Natural killer cell treated with Interleukin-12 subunit alpha and Interleukin-12 subunit beta and Interleukin-15 and Interleukin-18, amount 100 ng/mL, for 72 hours (primary cell): Measurements from ENCODE around the gene MAML2. TPM values are rescaled to one million over a fixed set of nuclear protein-coding genes. Genes with fewer than 3 reads are reported as not detected.

Source experiments
- ATAC-seq, 2 donors: fragments of 150-1000 bp; cut with Tn5 transposase in 1 of 2; sonication (Bioruptor Pico), chemical (Tn5 transposase) in 1 of 2; 2 replicates each; pipeline ENCODE4 v1.10.0; 2021
- DNase-seq: peaks from one replicate; pipeline ENCODE4 v3.0.0; 2022; ENCODE audit warnings: low spot score
- H3K27ac Mint-ChIP-seq, 2 donors: 1 replicate in 1 of 2; 2 replicates in 1 of 2; pipeline ENCODE4 v1.8.0; 2022; ENCODE audit warnings: mixed read lengths in 2 of 2, mild to moderate bottlenecking in 1 of 2, moderate library complexity in 1 of 2
- H3K27me3 Mint-ChIP-seq, 2 donors: 1 replicate in 1 of 2; 2 replicates in 1 of 2; pipeline ENCODE4 v1.8.0; 2022; ENCODE audit warnings: mixed read lengths in 2 of 2
- H3K36me3 Mint-ChIP-seq: one replicate; pipeline ENCODE4 v1.8.0; 2022; ENCODE audit warnings: mixed read lengths
- H3K4me1 Mint-ChIP-seq, 2 donors: 1 replicate in 1 of 2; 2 replicates in 1 of 2; pipeline ENCODE4 v1.8.0; 2022; ENCODE audit warnings: low read depth in 2 of 2, mixed read lengths in 2 of 2, mild to moderate bottlenecking in 1 of 2
- H3K4me3 Mint-ChIP-seq: one replicate; pipeline ENCODE4 v1.8.0; 2022; ENCODE audit warnings: mixed read lengths
- H3K9me3 Mint-ChIP-seq: 2 replicates; pipeline ENCODE4 v1.8.0; 2022; ENCODE audit warnings: mixed read lengths
- total RNA-seq, 2 donors: library from RNA; stranded (reverse); gene quantifications; one replicate each; pipeline ENCODE4 v1.2.3, GENCODE V29; 2022

MAML2 gene
- total RNA-seq, 2 donors from 2014 or later = 15.9 to 21.9 TPM

GRCh38 chr11:96318399-96318798 lies 24.6 kb downstream of the MAML2 start:
- peak; percentile 55 to 74 for ATAC-seq
- H3K4me1 Mint-ChIP-seq = peaks cover 54 to 71% of the 10 kb centered on the region in 2 donors
- peak overlapping the region; percentile 59 for H3K4me3 Mint-ChIP-seq
- no peak for DNase-seq
- H3K27me3 Mint-ChIP-seq = no peaks in the 10 kb centered on the region
- peak overlapping the region; percentile 84 to 87 for H3K27ac Mint-ChIP-seq
- H3K36me3 Mint-ChIP-seq = peaks cover 7% of the 10 kb centered on the region
- no peaks in the 10 kb centered on the region for H3K9me3 Mint-ChIP-seq

- peak overlapping the region; percentile 84 to 87 for H3K27ac Mint-ChIP-seq
- DNase-seq (no peak), ATAC-seq (peak; percentile 91 to 93)
- no peaks in the 10 kb centered on the region for H3K9me3 Mint-ChIP-seq
- H3K36me3 Mint-ChIP-seq = peaks cover 7% of the 10 kb centered on the region
- no peaks in the 10 kb centered on the region for H3K27me3 Mint-ChIP-seq
- peaks cover 58 to 76% of the 10 kb centered on the region in 2 donors for H3K4me1 Mint-ChIP-seq
- H3K4me3 Mint-ChIP-seq = peak overlapping the region; percentile 59
These were observed 25.0 kb downstream of the MAML2 start for GRCh38 chr11:96317985-96318384.

- no peak for DNase-seq
- Mint-ChIP-seq H3K4me1 (peaks cover 59 to 77% of the 10 kb centered on the region in 2 donors), H3K36me3 (peaks cover 7% of the 10 kb centered on the region), H3K4me3 (peak overlapping the region; percentile 59), H3K27me3 (no peaks in the 10 kb centered on the region), H3K27ac (peak overlapping the region; percentile 84 to 87), H3K9me3 (no peaks in the 10 kb centered on the region)
- ATAC-seq = no peak
These were observed 25.4 kb downstream of the MAML2 start for GRCh38 chr11:96317571-96317970.

- Mint-ChIP-seq H3K4me1 (peaks cover 59 to 77% of the 10 kb centered on the region in 2 donors), H3K36me3 (peaks cover 7% of the 10 kb centered on the region), H3K4me3 (peak overlapping the region; percentile 59), H3K9me3 (no peaks in the 10 kb centered on the region), H3K27ac (peak overlapping the region; percentile 84 to 87), H3K27me3 (no peaks in the 10 kb centered on the region)
- DNase-seq = no peak
- no peak for ATAC-seq
These were observed 26.1 kb downstream of the MAML2 start for GRCh38 chr11:96316869-96317268.

- Mint-ChIP-seq H3K9me3 (no peaks in the 10 kb centered on the region), H3K36me3 (peaks cover 7% of the 10 kb centered on the region), H3K27me3 (no peaks in the 10 kb centered on the region), H3K27ac (peak overlapping the region in 1 of 2 donors; percentile 86), H3K4me3 (no peak overlapping the region), H3K4me1 (peaks cover 62 to 74% of the 10 kb centered on the region in 2 donors)
- no peak for ATAC-seq
- no peak for DNase-seq
These were observed 27.5 kb downstream of the MAML2 start for GRCh38 chr11:96315476-96315875.

- peak overlapping the region; percentile 55 to 86 for H3K27ac Mint-ChIP-seq
- H3K4me1 Mint-ChIP-seq = peaks cover 61 to 65% of the 10 kb centered on the region in 2 donors
- DNase-seq = no peak
- peaks cover 7% of the 10 kb centered on the region for H3K36me3 Mint-ChIP-seq
- no peaks in the 10 kb centered on the region for H3K9me3 Mint-ChIP-seq
- peak overlapping the region; percentile 32 for H3K4me3 Mint-ChIP-seq
- no peaks in the 10 kb centered on the region for H3K27me3 Mint-ChIP-seq
- no peak for ATAC-seq
These were observed 28.5 kb downstream of the MAML2 start for GRCh38 chr11:96314326-96315020.

GRCh38 chr11:96313163-96313562 lies 29.8 kb downstream of the MAML2 start:
- Mint-ChIP-seq H3K27ac (peak overlapping the region; percentile 55 to 86), H3K9me3 (no peaks in the 10 kb centered on the region), H3K27me3 (no peaks in the 10 kb centered on the region), H3K36me3 (peaks cover 7% of the 10 kb centered on the region), H3K4me1 (peaks cover 50 to 53% of the 10 kb centered on the region in 2 donors), H3K4me3 (no peak overlapping the region)
- DNase-seq = no peak
- ATAC-seq = no peak

- H3K27me3 Mint-ChIP-seq = no peaks in the 10 kb centered on the region
- DNase-seq (no peak), ATAC-seq (no peak)
- no peaks in the 10 kb centered on the region for H3K9me3 Mint-ChIP-seq
- H3K36me3 Mint-ChIP-seq = peaks cover 3% of the 10 kb centered on the region
- peaks cover 43 to 52% of the 10 kb centered on the region in 2 donors for H3K4me1 Mint-ChIP-seq
- no peak overlapping the region for H3K4me3 Mint-ChIP-seq
- no peak overlapping the region for H3K27ac Mint-ChIP-seq
These were observed 31.9 kb downstream of the MAML2 start for GRCh38 chr11:96311120-96311568.

GRCh38 chr11:96310236-96310635 lies 32.8 kb downstream of the MAML2 start:
- Mint-ChIP-seq H3K36me3 (no peaks in the 10 kb centered on the region), H3K27ac (no peak overlapping the region), H3K4me1 (peaks cover 37 to 43% of the 10 kb centered on the region in 2 donors), H3K4me3 (no peak overlapping the region), H3K9me3 (no peaks in the 10 kb centered on the region), H3K27me3 (no peaks in the 10 kb centered on the region)
- DNase-seq (no peak), ATAC-seq (no peak)

GRCh38 chr11:96309643-96310017 lies 33.4 kb downstream of the MAML2 start:
- ATAC-seq (no peak), DNase-seq (no peak)
- peaks cover 33 to 37% of the 10 kb centered on the region in 2 donors for H3K4me1 Mint-ChIP-seq
- no peak overlapping the region for H3K4me3 Mint-ChIP-seq
- H3K36me3 Mint-ChIP-seq = no peaks in the 10 kb centered on the region
- no peaks in the 10 kb centered on the region for H3K27me3 Mint-ChIP-seq
- H3K27ac Mint-ChIP-seq = no peak overlapping the region
- H3K9me3 Mint-ChIP-seq = no peaks in the 10 kb centered on the region

- no peaks in the 10 kb centered on the region for H3K36me3 Mint-ChIP-seq
- DNase-seq (no peak), ATAC-seq (no peak)
- H3K4me3 Mint-ChIP-seq = no peak overlapping the region
- H3K4me1 Mint-ChIP-seq = peaks cover 29 to 32% of the 10 kb centered on the region in 2 donors
- peak overlapping the region in 1 of 2 donors; percentile 55 for H3K27ac Mint-ChIP-seq
- no peaks in the 10 kb centered on the region for H3K27me3 Mint-ChIP-seq
- H3K9me3 Mint-ChIP-seq = no peaks in the 10 kb centered on the region
These were observed 33.9 kb downstream of the MAML2 start for GRCh38 chr11:96309016-96309642.

GRCh38 chr11:96307776-96308140 lies 35.2 kb downstream of the MAML2 start:
- no peaks in the 10 kb centered on the region for H3K36me3 Mint-ChIP-seq
- peak overlapping the region; percentile 21 for H3K4me3 Mint-ChIP-seq
- DNase-seq (no peak), ATAC-seq (no peak)
- no peaks in the 10 kb centered on the region for H3K27me3 Mint-ChIP-seq
- no peaks in the 10 kb centered on the region for H3K9me3 Mint-ChIP-seq
- peak overlapping the region in 1 of 2 donors; percentile 7 for H3K27ac Mint-ChIP-seq
- peaks cover 26 to 28% of the 10 kb centered on the region in 2 donors for H3K4me1 Mint-ChIP-seq

- Mint-ChIP-seq H3K4me3 (peak overlapping the region; percentile 21), H3K27me3 (no peaks in the 10 kb centered on the region), H3K36me3 (no peaks in the 10 kb centered on the region), H3K9me3 (no peaks in the 10 kb centered on the region), H3K27ac (peak overlapping the region in 1 of 2 donors; percentile 7), H3K4me1 (peaks cover 30 to 31% of the 10 kb centered on the region in 2 donors)
- ATAC-seq (peak in 1 of 2 donors; percentile 44), DNase-seq (no peak)
These were observed 35.8 kb downstream of the MAML2 start for GRCh38 chr11:96306933-96307775.

GRCh38 chr11:96306600-96306932 lies 36.4 kb downstream of the MAML2 start:
- no peaks in the 10 kb centered on the region for H3K27me3 Mint-ChIP-seq
- no peaks in the 10 kb centered on the region for H3K9me3 Mint-ChIP-seq
- DNase-seq (no peak), ATAC-seq (no peak)
- H3K27ac Mint-ChIP-seq = peak overlapping the region in 1 of 2 donors; percentile 7
- peaks cover 30 to 31% of the 10 kb centered on the region in 2 donors for H3K4me1 Mint-ChIP-seq
- peak overlapping the region; percentile 21 for H3K4me3 Mint-ChIP-seq
- H3K36me3 Mint-ChIP-seq = no peaks in the 10 kb centered on the region
